ENCODE results near the gene DCAF5. TPM values are rescaled to one million over a fixed set of nuclear protein-coding genes. Genes with fewer than 3 reads are reported as not detected.
"Not testable (repeated sequence)": the region's sequence is repeated elsewhere in the genome, so short reads cannot be mapped to it uniquely, and the experiment has no call there.

DCAF5 gene, protein sequence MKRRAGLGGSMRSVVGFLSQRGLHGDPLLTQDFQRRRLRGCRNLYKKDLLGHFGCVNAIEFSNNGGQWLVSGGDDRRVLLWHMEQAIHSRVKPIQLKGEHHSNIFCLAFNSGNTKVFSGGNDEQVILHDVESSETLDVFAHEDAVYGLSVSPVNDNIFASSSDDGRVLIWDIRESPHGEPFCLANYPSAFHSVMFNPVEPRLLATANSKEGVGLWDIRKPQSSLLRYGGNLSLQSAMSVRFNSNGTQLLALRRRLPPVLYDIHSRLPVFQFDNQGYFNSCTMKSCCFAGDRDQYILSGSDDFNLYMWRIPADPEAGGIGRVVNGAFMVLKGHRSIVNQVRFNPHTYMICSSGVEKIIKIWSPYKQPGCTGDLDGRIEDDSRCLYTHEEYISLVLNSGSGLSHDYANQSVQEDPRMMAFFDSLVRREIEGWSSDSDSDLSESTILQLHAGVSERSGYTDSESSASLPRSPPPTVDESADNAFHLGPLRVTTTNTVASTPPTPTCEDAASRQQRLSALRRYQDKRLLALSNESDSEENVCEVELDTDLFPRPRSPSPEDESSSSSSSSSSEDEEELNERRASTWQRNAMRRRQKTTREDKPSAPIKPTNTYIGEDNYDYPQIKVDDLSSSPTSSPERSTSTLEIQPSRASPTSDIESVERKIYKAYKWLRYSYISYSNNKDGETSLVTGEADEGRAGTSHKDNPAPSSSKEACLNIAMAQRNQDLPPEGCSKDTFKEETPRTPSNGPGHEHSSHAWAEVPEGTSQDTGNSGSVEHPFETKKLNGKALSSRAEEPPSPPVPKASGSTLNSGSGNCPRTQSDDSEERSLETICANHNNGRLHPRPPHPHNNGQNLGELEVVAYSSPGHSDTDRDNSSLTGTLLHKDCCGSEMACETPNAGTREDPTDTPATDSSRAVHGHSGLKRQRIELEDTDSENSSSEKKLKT
- total RNA-seq (2014; rRNA removed; shearing (Covaris generic)): 12.8 and 19.9 TPM in 2 replicates

DNA sequence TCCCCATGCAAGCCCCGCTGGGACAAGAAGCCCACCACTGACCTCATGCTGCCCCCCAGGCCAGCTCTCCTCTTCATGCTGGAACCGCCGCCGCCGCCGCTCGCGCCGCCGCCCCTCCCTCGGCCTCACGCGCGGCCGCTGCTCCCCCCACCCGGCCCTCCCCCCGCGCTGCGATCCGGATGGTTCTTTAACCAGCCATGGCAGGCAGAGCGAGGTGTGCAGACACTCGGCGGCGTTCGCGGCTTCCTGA lies at the start of gene DCAF5:
TSS of gene DCAF5 (minus strand) at position 218 of the 250 bp plus-strand sequence. CDS start at position 77, 141 bp downstream.
- H3K4me1 ChIP-seq (replicated peaks): peaks cover 8% of the 10 kb centered on the region
- peak within 1 kb of the TSS; percentile 75 for H3K4me3 ChIP-seq
- H3K36me3 ChIP-seq: peaks cover 19% of the 10 kb centered on the region
- H3K27ac ChIP-seq: peak within 1 kb of the TSS; percentile 58; the same call in 1 of the 2 replicates
- H3K9me3 ChIP-seq (replicated peaks): no peaks in the 10 kb centered on the region
- H3K27me3 ChIP-seq (replicated peaks): no peaks in the 10 kb centered on the region; the same call in 1 of the 2 replicates
- no peak for DNase-seq (ENCODE audit: low read depth in 1 of 2, low spot score in 2 of 2)

DNA sequence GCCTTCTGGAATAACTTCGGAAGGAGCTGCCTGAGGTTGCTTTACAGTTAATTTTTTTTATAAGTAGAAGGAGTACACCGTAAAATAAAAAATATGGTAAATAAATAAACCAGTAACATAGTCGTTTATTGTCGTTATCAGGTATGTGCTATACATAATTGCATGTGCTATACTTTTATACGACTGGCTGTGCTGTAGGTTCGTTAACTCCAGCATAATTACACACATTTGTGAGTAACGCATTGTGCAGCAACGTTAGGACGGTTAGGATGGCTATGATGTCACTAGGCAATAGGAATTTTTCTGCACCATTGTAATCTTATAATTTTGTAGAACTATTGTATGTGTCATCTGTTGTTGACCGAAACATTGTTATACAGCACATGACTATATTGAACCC lies 46.9 kb upstream of the DCAF5 start:
- Histone ChIP-seq H3K27ac (no peak overlapping the region), H3K4me1 (replicated peaks) (no peaks in the 10 kb centered on the region), H3K4me3 (no peak overlapping the region), H3K9me3 (replicated peaks) (no peaks in the 10 kb centered on the region), H3K36me3 (no peaks in the 10 kb centered on the region), H3K27me3 (replicated peaks) (no peaks in the 10 kb centered on the region)
- DNase-seq (ENCODE audit: low read depth in 1 of 2, low spot score in 2 of 2): no peak

DNA sequence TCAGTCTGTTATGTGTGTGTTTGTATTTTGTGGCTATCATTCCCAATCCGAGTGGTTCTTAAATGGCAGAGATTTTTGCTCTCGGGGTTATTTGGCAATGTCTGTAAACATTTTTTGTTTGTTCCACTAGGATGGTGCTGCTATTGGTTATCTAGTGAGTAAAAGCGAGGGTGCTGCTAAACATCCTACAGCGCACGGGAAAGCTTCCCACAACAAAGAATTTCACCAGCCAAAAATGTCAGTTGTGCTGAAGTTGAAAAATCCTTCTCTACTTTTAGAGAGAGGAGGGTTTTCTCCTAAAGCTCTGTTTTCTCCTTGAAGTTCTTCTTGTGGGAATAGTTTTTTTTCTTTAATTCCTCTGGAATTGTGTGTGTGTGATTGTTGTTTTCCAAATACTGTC lies 40.8 kb upstream of the DCAF5 start:
- Histone ChIP-seq H3K27ac (no peak overlapping the region), H3K9me3 (replicated peaks) (no peaks in the 10 kb centered on the region), H3K27me3 (replicated peaks) (no peaks in the 10 kb centered on the region), H3K4me1 (replicated peaks) (peaks cover 12% of the 10 kb centered on the region), H3K36me3 (peaks cover 7% of the 10 kb centered on the region), H3K4me3 (no peak overlapping the region)
- no peak for DNase-seq (ENCODE audit: low read depth in 1 of 2, low spot score in 2 of 2)

DNA sequence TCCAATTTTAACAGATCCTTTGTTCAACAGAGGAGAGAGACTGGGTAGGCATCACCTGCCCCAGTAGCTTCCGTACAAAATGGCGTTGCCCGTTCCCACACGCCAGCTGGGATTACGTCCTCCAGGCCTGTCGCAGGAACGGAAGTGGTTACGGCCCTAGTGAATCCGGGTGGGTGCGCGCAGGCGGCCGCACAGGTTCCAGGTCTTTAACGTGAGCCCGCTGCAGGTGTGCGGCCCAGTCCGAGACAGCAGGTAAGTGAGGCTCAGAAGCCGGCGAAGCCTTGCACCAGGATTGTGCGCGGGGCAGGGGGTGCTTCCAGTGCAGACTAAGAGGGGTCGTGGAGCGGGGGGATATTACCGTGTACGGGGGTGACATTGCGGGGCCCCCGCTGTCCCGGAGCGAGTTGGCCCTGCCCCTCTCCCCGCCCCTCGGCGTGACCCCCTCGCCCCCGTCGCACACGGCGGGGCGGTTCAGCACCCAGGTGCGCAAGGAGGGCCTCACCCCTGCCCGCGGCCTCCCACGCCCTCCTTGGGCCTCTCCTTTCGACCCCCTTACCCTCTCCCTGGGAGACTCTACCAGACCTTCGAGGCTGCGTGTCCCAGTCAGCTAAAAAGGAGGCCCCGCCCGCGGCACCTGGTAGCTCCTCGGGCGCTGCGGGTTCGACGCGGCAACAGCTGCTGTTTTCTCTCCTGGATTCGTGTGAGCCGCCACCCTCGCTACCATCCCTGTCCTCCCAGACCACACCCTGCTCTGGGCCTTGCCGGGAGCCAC lies 38.6 kb upstream of the DCAF5 start, which contains the start of gene EXD2:
TSS of gene EXD2 (plus strand) at position 159 of the 772 bp plus-strand sequence. CDS start 17,973 bp downstream, outside the sequence.
- peak within 1 kb of the TSS; percentile 78 for H3K4me3 ChIP-seq
- peak; percentile 52 to 74 for DNase-seq (ENCODE audit: low read depth in 1 of 2, low spot score in 2 of 2)
- H3K36me3 ChIP-seq: peaks cover 7% of the 10 kb centered on the region
- H3K27me3 ChIP-seq (replicated peaks): no peaks in the 10 kb centered on the region
- H3K4me1 ChIP-seq (replicated peaks): peaks cover 12% of the 10 kb centered on the region
- H3K9me3 ChIP-seq (replicated peaks): no peaks in the 10 kb centered on the region
- peak within 1 kb of the TSS; percentile 35; the same call in 1 of the 2 replicates for H3K27ac ChIP-seq

DNA sequence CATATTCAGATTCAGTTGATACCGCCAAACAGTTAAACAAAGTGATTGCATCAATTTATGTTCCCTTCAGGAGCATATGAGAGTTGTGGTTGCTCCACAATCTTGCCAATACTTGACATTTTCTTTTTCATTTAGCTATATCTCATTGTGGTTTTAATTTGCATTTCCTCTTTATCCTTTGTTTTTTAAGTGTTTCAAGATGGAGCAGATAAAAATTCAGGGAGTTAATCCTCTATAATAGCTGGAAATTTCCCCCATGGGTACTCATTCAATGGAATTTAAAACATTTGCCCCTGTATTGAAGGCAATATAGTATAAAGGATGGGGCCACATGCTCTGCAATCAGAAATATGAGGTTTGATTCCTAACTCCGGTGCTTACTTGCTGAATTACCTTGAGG lies 37.3 kb upstream of the DCAF5 start:
- H3K27ac ChIP-seq: no peak overlapping the region
- no peaks in the 10 kb centered on the region for H3K9me3 ChIP-seq (replicated peaks)
- peaks cover 7% of the 10 kb centered on the region for H3K36me3 ChIP-seq
- no peak for DNase-seq (ENCODE audit: low read depth in 1 of 2, low spot score in 2 of 2)
- H3K27me3 ChIP-seq (replicated peaks): no peaks in the 10 kb centered on the region
- no peak overlapping the region for H3K4me3 ChIP-seq
- H3K4me1 ChIP-seq (replicated peaks): peaks cover 12% of the 10 kb centered on the region

DNA sequence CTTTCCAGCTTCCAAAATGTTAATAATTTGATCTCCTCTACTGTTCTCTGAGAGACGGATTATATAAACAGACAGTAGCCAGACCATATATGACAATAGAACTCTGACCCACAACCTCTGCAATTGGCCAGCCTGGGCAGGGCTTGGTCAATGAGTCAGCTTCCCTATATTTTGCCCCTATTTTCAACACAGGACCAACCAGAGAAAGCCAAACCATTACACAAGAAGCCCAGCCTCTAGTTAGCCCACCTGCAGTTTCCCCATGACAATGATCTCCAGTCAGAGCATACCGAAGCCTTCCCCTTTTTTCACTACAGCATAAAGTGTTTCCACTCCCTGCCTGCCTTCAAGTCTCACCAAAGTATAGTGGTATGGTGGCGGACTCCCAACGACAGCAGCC lies 30.8 kb upstream of the DCAF5 start:
- Histone ChIP-seq H3K4me1 (replicated peaks) (peaks cover 6% of the 10 kb centered on the region; the same call in 1 of the 2 replicates), H3K9me3 (replicated peaks) (no peaks in the 10 kb centered on the region), H3K4me3 (no peak overlapping the region), H3K27ac (no peak overlapping the region), H3K36me3 (no peaks in the 10 kb centered on the region), H3K27me3 (replicated peaks) (no peaks in the 10 kb centered on the region)
- DNase-seq (ENCODE audit: low read depth in 1 of 2, low spot score in 2 of 2): no peak

DNA sequence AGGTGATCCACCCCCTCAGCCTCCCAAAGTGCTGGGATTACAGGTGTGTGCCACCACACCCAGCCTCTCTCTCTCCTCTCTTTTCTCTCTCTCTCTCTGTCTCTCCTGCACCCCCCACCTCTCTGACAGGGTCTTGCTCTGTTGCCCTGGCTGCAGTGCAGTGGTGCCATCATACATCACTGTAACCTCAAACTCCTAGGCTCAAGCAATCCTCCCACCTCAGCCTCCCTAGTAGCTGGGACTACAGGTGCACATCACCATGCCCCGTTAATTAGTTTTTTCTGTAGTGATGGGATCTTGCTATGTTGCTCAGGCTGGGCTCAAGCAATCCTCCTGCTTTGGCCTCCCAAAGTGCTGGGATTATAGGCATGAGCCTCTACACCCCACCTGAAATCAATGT lies 29.7 kb upstream of the DCAF5 start:
- DNase-seq (ENCODE audit: low read depth in 1 of 2, low spot score in 2 of 2); H3K4me1 ChIP-seq (replicated peaks); H3K36me3 ChIP-seq; H3K27ac ChIP-seq; H3K9me3 ChIP-seq (replicated peaks); H3K27me3 ChIP-seq (replicated peaks); H3K4me3 ChIP-seq: not testable (repeated sequence)

DNA sequence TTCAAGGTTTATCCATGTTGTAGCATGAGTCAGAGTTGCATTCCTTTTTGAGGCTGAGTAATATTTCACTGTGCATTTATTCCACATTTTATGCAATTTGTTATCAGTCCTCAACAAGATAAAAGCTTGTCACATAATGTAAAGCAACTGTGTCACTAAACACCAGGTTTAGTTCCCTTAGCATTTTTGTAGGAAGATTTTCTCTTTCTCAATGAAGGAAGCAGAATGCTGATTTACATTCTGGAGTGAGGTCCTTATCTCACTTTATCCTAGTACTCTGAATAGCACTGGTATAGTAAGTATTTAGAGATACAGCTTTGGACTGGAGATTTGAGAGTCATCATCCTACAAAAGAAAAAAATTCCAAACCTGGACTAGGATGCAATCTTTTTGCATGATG lies 28.6 kb upstream of the DCAF5 start:
- H3K36me3 ChIP-seq: no peaks in the 10 kb centered on the region

DNA sequence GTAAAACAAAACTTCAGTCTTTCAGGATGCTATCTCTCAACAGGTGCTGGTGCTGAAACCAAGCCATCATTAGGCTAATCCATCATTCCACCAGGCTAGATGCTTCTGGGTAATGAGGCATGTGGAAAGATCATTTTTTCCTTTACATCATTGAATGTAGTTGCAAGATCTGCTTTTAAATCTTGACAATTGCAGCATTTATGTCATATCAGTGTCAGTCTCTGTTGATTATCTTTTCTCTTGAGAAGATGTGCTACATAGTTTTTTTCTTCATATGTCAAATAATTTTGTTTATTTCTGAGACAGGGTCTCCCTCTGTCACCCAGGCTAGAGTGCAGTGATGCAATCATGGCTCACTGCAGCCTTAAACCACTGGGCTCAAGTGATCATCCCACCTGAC lies 22.2 kb upstream of the DCAF5 start:
- Histone ChIP-seq H3K36me3 (no peaks in the 10 kb centered on the region), H3K4me3 (no peak overlapping the region), H3K9me3 (replicated peaks) (no peaks in the 10 kb centered on the region), H3K4me1 (replicated peaks) (no peaks in the 10 kb centered on the region), H3K27ac (no peak overlapping the region), H3K27me3 (replicated peaks) (0 out of 2 replicates have a peak, but pooled peaks cover 3% of the 10 kb centered on the region)
- no peak for DNase-seq (ENCODE audit: low read depth in 1 of 2, low spot score in 2 of 2)

More for the DNA sequence above, 28.6 kb upstream of the DCAF5 start:
- DNase-seq (ENCODE audit: low read depth in 1 of 2, low spot score in 2 of 2): no peak
- H3K27ac ChIP-seq: no peak overlapping the region
- no peaks in the 10 kb centered on the region for H3K9me3 ChIP-seq (replicated peaks)
- no peak overlapping the region for H3K4me3 ChIP-seq
- peaks cover 6% of the 10 kb centered on the region; the same call in 1 of the 2 replicates for H3K4me1 ChIP-seq (replicated peaks)
- H3K27me3 ChIP-seq (replicated peaks): no peaks in the 10 kb centered on the region

DNA sequence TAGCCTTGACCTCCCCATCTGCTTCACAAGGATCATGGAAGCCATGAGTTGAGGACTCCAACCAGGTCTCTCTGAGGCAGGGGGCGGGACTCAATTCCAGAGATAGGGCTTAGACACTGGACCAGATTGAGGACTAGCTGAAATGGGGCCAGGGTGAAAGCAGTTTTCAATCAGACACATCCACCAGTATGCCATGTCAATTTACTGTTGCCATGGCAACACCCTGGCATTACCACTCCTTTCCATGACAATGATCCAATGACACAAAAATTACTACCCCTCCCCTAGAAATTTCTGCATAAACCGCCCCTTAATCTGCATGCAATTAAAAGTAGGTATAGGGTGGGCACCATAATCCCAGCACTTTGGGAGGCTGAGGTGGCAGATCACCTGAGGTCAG lies 18.6 kb upstream of the DCAF5 start:
- Histone ChIP-seq H3K27me3 (replicated peaks) (0 out of 2 replicates have a peak, but pooled peaks cover 3% of the 10 kb centered on the region), H3K9me3 (replicated peaks) (no peaks in the 10 kb centered on the region), H3K4me1 (replicated peaks) (no peaks in the 10 kb centered on the region), H3K27ac (no peak overlapping the region), H3K4me3 (no peak overlapping the region), H3K36me3 (no peaks in the 10 kb centered on the region)
- no peak for DNase-seq (ENCODE audit: low read depth in 1 of 2, low spot score in 2 of 2)

DNA sequence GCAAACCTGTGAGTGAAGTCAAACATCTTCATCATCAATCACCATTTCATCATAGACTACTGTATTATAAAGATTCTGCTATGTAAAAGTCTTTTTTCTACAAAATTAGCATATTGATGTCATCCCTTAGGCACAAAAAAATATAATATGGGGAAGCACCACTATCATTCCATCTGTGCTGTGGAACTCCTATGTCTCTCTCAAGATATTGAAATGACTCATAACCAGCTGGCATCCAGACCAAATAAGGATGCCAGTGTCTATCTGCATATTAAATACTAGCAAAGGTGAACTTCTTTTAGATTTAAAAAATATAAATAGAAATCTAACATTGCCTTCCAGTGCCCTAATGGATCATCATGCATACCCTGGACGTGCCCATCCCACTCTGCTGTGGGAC lies 17.9 kb upstream of the DCAF5 start:
- no peak for DNase-seq (ENCODE audit: low read depth in 1 of 2, low spot score in 2 of 2)
- Histone ChIP-seq H3K36me3 (no peaks in the 10 kb centered on the region), H3K9me3 (replicated peaks) (no peaks in the 10 kb centered on the region), H3K4me1 (replicated peaks) (no peaks in the 10 kb centered on the region), H3K27me3 (replicated peaks) (peaks cover 3% of the 10 kb centered on the region; the same call in 1 of the 2 replicates), H3K4me3 (no peak overlapping the region), H3K27ac (no peak overlapping the region)

DNA sequence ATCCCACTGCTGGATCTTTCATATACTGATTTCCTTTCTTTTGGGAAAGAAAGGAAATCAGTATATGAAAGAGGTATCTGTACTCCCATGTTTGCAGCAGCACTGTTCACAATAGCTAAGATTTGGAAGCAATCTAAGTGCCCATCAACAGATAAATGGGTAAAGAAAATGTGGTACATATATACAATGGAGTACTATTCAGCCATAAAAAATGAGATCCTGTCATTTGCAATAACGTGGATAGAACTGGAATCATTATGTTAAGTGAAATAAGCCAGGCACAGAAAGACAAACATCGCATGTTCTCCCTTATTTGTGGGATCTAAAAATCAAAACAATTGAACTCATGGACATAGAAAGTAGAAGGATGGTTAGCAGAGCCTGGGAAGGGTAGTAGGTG lies 12.9 kb upstream of the DCAF5 start:
- H3K4me3 ChIP-seq; H3K9me3 ChIP-seq (replicated peaks); H3K36me3 ChIP-seq; H3K4me1 ChIP-seq (replicated peaks); DNase-seq (ENCODE audit: low read depth in 1 of 2, low spot score in 2 of 2); H3K27ac ChIP-seq: not testable (repeated sequence)
- H3K27me3 ChIP-seq (replicated peaks): peaks cover 12% of the 10 kb centered on the region; the same call in 1 of the 2 replicates

DNA sequence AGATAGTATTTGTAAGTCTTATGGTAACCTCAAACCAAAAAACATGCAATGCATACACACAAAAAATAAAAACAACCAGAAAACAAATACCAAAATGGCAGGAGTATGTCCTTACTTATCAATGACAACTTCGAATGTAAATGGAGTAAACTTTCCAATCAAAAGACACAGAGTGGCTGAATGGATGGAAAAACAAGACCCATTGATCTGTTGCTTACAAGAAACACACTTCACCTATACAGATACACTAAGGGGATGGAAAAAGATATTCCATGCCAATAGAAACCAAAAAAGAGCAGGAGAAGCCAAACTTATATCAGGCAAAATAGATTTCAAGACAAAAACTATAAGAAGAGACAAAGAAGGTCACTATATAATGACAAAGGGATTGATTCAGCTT lies 8.7 kb upstream of the DCAF5 start:
- no peaks in the 10 kb centered on the region for H3K4me1 ChIP-seq (replicated peaks)
- DNase-seq (ENCODE audit: low read depth in 1 of 2, low spot score in 2 of 2): no peak
- H3K27ac ChIP-seq: no peak overlapping the region
- no peak overlapping the region for H3K4me3 ChIP-seq
- peaks cover 7% of the 10 kb centered on the region; the same call in 1 of the 2 replicates for H3K9me3 ChIP-seq (replicated peaks)
- H3K27me3 ChIP-seq (replicated peaks): peaks cover 9% of the 10 kb centered on the region; the same call in 1 of the 2 replicates
- H3K36me3 ChIP-seq: no peaks in the 10 kb centered on the region

Data from SJSA1 (cell line).